Globus pallidus (tissue), 1 donor: ENCODE results near the gene HOXC13.

ENCODE experiments used
- DNase-seq: peaks from one replicate; pipeline ENCODE4 v3.0.0-alpha.2; 2015; ENCODE audit warnings: low spot score

Gene HOXC13

DNA sequence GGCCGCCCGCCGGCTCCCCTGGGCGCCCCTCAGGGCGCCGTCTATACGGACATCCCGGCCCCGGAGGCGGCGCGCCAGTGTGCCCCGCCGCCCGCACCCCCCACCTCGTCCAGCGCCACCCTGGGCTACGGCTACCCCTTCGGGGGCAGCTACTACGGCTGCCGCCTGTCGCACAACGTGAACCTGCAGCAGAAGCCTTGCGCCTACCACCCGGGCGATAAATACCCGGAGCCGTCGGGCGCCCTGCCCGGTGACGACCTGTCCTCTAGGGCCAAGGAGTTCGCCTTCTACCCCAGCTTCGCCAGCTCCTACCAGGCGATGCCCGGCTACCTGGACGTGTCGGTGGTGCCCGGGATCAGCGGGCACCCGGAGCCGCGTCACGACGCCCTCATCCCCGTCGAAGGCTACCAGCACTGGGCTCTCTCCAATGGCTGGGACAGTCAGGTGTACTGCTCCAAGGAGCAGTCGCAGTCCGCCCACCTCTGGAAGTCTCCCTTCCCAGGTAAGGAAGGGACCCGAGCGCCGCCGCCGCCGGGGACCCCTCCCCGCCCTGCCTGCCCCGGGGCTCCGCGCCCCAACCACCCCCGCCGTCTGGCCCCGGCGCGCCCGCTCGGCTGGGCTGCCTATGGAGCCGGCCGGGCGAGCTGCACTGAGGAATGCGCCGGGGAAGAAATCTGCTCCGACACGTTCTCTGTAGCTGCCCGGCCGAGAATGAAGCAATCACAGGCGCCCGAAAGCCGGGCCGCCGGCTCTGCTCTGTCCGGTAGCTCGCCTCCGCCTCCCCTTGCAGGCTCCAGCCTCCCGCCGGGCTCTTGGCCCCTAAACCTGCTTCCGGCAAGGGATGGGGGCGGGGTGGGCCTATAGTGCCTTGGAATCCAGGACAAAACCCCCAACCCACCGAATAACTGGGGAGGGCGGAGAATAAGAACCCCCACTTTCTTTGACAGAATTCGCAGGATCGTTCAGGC is 794 bp downstream of the HOXC13 start:
- no peak for DNase-seq

DNA sequence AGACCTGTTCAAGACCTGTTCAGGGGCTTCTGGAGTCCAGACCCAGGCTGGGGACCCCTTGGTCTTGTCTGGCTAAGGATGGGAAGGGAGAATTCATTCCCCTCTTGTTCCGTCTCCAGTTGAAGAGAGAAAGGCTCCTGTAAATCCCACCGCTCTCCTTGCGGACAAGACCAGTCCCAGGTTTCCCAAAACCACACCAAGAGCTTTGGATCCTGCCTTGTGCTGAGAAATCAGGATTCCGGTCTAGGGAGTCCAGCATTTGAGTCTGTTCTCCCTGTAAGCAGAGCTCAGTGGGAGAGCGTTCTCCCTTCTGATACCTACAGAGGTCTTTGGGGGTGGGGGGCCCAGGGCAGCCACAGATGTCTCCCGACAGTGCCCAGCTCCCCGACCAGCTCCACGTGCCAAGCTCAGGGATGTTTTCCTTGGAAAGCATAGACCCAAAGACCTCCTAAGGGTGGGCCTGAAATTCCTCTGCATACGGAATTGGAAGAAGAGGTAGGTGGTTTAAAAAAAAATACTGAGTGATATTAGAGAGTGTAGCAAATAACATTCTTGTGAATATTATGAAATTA is 1.9 kb downstream of the HOXC13 start:
- DNase-seq = no peak

GRCh38 chr12:53941187-53941586 is 2.6 kb downstream of the HOXC13 start:
- no peak for DNase-seq

GRCh38 chr12:53941750-53942149 is 3.1 kb downstream of the HOXC13 start:
- DNase-seq = no peak

DNA sequence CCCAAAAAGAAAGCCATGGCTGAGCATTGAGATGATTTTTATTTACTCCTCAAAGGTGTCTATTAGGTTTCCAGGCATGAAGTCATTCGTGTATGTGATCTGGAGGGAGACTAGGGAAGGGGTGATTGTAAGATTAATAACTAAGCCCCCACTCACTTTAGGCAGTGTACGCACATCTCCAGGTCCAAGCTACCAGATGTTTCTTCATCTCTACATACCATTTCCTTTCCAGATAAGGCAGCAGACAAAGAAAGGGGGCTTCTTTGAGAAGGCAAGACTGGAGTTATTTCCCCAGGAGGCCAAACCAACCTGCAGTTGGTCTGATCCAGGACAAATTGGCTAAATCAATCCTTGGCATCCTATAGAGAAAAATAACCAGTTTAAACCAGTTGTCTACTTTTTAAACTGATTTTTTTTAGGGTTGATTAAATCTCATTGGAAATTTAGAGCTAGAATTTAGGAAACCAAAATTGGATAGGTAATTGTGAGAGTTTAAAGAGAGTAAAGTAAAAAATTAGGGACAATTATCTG is 3.9 kb downstream of the HOXC13 start:
- DNase-seq = no peak

GRCh38 chr12:53944209-53944608 is 5.6 kb downstream of the HOXC13 start:
- no peak for DNase-seq

DNA sequence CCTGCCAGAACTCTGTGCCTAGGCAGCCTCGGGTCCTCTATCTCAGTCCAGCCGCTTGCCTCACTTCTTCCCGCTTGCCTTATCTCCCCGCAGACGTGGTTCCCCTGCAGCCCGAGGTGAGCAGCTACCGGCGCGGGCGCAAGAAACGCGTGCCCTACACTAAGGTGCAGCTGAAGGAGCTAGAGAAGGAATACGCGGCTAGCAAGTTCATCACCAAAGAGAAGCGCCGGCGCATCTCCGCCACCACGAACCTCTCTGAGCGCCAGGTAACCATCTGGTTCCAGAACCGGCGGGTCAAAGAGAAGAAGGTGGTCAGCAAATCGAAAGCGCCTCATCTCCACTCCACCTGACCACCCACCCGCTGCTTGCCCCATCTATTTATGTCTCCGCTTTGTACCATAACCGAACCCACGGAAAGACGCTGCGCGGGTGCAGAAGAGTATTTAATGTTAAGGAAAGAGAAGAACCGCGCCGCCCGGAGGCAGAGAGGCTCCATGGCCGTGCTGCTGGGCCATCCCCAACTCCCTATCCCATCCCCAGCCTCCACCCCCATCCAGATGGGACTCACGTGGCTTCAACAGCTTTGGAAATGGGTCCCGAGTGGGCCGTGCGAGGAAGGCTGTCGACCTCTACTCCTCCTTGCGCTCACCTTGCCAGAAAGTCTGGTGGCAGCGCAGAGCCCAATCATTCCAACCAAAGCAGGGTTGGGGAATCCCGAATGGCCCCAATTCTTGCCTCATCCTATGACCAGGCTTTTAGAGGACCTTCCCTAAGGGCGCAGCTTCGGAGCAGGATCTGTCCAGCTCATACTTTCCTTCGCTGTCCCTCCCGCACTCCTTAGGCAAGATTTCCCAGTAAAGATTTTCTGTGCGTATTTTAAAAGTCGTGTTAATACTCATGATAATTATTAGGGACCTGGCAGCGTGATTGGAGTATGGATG is 6.5 kb downstream of the HOXC13 start:
- no peak for DNase-seq

GRCh38 chr12:53947743-53948142 is 9.1 kb downstream of the HOXC13 start:
- no peak for DNase-seq

- no peak for DNase-seq
Observed at GRCh38 chr12:53948650-53949593, 10.3 kb downstream of the HOXC13 start.

DNA sequence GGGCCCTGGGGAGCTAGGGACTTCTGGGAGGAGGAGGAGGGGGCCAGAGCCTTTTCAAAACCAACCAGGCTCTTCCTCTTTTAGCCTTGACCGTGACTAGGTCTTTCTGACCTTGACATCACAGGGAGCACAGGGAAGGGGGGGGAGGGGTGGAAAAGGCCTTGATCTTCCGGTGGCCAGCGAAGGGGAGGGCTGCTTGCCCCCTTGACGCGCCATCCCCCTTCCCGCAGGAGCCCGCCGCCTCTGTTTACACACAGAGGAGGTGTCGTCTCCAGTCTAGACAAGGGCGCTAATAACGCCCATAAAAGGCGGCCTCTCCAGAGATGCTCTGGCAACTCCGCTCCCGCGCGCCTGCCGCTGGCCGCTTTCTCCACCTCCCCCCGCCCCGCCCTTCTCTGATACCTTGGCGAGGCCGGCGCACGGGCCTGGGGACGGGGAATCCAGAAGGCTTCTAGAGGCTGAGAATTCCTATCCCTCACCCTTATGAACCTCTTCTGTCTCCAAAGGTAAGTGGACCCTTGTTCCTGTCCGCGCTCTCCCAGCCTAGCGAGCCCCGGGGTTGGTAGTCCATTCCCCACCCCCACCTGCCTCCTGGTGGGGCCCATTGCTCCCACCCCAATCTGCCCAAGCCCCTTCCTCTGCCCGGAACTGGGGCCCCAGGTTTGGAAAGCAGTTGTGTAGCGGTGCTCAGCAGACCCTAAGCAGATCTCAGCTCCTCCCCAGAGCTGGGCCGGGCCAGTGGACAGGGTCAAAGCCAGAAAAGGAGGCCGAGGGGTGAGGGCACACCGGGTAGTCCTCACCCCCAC is 11.2 kb downstream of the HOXC13 start:
- DNase-seq = no peak

DNA sequence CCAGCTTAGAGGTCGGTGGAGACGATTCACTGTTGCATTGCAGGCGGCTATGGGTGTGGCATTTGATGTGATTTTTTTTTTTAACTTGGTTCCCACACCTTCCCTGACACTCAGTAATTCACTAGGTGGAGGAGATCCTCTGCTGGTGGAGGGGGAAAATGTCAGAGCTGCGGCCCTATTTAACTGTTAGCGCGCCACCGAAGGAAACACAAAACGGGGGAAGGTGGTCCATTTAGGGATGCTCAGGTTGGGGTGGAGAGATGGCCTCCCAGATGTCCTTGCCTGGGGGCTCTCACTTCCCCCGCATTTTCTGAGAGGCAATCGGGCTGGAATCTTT is 11.8 kb downstream of the HOXC13 start:
- DNase-seq = no peak

DNA sequence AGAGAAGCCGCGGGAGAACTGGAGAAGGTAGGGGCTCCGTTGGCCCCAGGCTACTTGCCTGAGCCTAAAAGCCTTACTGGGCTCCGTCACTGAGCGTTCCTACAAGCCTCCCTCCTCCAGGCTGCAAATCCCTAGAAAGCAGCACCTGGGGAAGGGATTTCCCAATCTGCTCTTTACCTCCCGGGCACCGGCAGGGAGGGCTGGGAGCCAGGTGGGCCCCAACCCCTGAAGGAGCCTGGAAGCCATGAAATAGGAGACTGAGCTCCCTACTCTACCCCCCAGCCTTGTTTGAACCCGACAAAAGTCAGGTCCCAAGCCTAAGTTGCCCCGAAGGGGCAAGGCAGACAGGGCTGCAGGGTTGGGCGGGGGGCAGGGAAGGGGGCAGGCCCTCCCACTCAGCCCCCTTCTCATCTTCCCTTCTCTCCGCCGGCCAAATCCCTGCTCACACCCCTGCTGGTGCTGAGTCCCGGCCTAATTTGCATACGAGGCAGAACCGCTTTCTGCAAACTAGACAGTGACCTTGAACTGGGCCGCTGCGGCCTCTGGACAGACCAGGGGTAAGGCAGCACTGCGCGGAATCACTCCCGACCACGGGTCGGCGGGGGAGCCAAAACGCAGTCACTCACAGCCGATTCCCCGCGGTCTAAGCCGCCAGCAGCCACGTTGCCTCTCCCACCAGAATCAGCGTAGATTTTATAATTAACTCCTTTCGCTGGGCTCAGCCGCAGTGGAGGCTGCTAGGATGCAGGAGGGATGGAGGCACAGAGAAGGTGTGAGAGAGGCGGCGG is 12.4 kb downstream of the HOXC13 start:
- no peak for DNase-seq

DNA sequence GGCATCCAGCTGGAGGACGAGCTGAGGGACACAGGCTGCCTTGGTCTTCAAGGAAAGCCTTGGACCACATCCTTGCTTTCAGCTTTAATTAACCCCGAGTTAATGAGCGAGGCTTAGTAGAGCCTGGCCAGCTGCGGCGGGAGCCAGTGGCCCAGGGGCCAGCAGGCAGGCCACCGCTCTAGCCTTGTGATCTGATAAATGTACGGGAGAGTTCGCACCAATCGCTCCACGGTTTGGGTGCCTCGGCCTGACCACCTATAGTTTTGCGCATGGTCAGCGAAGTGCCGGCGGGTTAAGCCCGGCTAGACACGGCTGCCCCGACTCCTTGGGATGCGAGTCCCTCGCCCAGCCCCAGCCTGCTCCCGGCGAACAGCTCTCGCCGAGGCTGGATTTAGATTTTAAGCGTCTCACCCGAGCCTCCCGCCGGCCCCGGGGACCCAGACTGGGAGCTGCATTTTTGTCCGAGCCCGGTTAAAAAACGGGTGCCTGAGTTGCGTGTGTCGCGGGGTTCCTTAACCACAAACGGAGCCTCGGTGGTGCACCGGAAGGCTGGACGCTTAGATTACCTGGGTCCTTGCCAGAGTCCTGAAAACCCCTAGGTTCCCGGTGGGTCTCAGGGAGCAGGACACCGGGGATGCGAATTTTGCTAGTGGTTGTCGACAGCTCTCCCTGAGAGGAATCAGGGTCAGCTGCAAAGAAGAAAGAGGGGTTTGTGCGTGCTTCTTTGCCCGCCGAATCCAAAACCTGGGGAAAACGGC is 13.1 kb downstream of the HOXC13 start:
- DNase-seq = no peak

DNA sequence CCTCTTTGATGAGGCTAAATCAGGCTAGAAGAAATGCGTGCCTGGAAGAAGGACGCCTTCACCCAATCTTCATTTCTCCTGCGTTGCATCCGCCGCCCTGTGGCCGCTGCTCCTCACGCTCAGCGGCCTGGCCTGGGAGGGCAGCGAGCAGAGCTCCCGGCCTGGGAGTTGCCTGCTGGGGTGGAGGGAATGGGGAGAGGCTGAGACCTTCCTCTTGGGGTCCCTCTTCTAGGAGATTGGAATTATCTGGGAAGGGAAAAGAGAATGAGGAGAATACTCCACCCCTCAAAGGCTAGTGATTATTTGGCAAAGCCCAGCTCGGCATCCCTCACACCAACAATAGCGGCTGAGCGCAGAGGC is 13.7 kb downstream of the HOXC13 start:
- DNase-seq = no peak

DNA sequence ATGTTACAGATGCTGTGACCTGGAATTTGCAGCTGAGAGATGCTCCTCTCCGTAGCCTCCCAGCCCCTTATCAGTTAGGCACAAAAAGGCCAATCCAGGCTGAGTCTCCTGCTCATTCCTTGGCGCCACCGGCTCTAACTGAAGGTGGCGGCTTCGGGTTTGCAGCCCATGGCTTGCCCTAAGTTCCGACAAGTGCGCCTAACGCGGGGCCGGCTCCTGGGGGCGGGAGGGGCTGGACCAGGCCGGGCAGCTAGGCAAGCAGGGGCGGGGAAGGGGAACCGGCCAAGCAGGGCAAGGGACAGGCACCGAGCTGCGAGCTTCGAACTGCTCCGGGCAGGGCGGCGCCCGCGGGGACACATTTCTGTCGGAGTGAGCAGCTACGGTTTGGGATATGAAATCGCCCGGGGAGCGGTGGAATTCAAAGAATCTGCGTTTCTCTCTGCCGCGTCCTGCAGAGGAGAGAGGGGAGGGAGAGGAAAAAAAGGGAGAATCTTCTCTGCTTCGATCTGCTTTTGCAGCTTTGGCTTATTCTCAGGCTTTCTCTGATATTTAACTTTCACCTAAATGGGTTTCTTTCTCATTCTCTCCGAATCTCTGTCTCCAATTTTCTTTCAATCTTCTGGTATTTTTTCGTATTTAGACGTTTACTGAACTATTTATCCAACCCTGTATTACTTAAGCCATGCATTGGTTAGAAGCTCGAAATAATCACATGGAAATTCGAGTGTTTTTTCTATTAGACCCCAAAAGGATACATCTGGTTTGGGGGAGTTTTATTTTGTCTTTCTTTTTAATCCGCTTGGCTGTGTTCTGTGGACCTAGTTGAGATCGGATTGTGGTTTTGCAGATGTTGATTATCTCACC is 14.5 kb downstream of the HOXC13 start:
- no peak for DNase-seq

GRCh38 chr12:53953831-53954693 is 15.4 kb downstream of the HOXC13 start:
- no peak for DNase-seq

DNA sequence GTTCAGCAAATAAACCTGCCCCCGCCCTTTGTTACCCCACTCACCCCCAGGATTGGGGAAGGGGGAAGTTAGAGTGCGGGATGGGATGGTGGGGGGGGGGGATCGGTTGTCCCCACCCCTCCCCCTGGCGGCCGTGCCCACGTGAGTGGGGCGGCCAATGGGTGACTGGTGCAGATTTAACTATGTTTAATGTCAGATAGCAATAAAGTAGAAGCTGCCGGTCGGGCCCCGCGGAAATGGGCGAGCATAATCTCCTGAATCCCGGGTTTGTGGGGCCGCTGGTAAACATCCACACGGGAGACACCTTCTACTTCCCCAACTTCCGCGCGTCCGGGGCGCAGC is 16.0 kb downstream of the HOXC13 start, which contains the start of gene HOXC12:
Gene HOXC12 (plus strand): TSS at position 210 of the 342 bp plus-strand sequence. CDS start 27 bp downstream, at position 237.
- DNase-seq = no peak
